Activated naive CD4-positive, alpha-beta T cell (primary cell): ENCODE data around the gene KCNQ1OT1.
A peak's percentile ranks its signal among the peaks of the same experiment; 100 is the strongest.

Source experiments
- DNase-seq, 4 experiments: peaks; one replicate each; lab custom pipeline; 2025; lab: John Stamatoyannopoulos, UW

KCNQ1OT1 gene

DNA sequence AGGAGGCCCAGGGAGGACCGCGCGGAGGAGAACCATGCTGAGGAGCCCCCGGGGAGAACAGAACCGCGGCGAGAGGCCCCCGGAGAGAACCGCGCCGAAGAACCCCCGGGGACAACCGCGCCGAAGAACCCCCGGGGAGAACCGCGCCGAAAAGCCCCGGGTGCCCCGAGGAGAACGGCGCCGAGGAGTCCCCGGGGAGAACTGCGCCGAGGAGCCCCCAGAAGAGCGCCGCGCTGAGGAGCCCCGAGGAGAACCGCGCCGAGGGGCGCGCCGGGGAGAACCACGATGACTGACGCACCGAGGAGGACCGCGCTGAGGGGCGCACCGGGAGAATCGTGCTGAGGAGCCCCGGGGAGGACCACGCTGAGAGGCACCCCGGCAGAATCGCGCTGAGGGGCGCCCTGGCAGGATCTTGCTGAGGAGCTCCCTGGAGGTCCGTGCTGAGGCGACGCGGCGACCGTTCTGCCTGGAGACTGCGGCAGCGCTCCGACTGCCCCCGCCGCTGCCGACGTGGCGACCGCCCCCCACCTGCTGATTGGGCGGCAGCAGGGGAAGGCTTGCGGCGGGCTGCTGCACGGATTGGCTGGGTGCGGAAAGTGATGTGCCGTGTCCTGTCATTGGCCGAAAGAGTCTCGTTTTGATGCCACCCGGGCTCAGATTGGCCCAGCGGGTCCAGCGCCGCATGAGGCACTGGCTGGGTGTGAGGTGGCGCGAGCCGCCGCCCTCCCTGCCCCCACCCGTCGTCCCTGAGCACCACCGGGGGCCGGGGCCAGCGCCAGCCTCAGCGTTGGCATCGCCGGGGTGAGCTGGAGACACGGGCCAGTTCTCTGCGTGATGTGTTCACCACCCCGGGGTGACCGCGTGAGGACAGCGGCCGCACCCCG, at the start of gene KCNQ1OT1:
TSS of gene KCNQ1OT1 (minus strand) at position 464 of the 884 bp plus-strand sequence.
- DNase-seq: peak; percentile 51 to 77 (median 59)

GRCh38 chr11:2748814-2749554, 49.2 kb upstream of the KCNQ1OT1 start:
- no peak for DNase-seq

- no peak for DNase-seq
Measured at GRCh38 chr11:2748061-2748813, 48.4 kb upstream of the KCNQ1OT1 start.

DNA sequence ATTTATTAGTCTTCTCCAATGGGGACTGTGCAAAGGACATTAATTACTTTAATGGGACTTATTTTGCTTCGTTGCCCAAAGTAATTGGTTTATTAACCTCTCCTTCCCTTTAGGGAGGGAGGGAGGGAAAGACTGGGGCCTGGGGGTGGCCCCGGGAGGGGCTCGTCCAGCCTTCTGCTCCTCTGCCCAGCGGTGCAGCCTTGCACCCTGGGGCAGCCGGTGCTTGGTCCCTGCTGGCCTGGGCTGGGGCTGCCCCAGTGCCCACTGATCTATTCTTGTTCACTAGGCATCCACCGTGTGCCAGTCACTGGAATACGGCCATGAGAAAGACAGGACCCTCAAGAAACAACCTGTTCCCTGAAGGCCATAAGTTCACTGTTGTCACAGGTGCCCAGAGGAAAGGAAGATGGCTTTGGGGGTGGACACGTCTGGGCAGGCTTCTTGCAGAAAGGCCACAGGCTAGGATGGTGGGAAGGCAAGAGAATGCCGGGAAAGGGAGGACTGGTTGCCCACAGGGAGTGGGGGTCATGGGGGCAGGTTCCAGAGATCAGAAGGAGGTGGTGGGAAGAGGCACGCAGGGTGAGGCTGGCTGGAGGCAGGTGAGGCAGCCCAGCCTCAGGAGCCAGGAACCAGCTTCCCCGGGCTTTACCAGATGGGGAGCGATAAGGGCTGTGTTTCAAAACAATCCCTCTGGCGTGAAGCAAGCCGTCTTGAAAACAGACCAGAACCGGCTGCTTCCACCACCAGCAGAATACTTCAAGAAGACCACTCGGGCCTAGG, 47.6 kb upstream of the KCNQ1OT1 start:
- no peak for DNase-seq

DNA sequence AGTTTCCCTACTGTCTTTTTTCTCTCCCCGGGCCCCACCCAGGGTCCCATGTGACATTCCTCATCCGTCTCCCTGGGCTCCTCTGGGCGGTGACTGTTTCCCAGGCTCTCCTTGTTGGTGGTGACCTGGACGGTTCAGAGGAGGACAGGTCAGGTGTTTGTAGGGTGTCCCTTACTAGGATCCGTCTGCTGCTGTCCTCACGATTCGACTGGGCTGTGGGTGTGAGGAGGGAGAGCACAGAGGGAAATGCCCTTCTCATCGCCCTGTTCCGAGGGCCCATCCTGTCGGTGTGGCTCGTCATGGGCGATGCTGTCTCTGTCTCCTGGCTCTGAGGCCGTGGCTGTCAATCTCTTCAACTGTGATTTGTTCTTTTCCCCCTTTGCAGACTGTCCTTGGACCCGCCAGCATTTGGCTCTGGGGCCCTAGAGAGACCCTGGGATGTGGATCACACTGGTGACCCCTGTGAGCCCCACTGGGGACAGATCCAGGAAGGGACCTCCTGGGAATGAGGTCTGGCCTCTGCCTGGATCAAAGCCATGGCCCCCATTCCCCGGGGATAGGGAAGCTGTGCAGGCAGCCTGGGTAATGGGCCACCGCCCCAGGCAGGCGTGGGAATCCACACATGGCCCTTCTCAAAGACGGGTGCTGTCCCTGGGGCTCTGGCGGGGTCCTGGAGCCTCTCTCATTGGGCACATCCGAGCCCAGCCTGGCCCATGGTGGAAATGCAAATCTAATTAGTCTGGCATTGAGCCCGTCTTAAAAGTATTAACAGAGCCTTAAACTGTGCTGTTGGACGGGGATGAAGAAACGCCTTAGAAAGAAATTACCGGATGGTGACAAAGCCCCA, 46.8 kb upstream of the KCNQ1OT1 start:
- DNase-seq: no peak

- no peak for DNase-seq
Measured at GRCh38 chr11:2745511-2745910, 45.7 kb upstream of the KCNQ1OT1 start.

DNA sequence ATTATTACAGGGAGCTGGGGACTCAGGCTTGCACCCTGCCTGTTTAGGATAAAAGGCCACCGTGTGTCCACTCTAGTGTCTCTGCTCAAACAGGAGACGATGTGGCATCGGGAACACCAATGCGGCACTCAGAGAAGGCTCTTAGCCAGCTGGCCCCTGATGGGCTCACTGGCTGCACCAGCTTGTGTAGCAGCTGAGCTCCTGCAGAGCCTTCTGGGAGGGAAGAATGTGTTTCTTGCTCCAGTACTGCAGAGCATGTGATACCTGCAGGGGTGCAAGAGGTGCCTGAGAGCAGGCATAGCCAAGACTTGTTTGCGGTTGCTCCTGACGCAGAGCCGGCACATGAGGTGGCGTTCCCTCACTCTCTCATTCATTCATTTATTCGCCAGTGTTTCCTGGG, 44.4 kb upstream of the KCNQ1OT1 start:
- DNase-seq: no peak

- DNase-seq: no peak
Measured at GRCh38 chr11:2743427-2744110, 43.8 kb upstream of the KCNQ1OT1 start.

GRCh38 chr11:2742611-2743426, 43.0 kb upstream of the KCNQ1OT1 start:
- DNase-seq: no peak

GRCh38 chr11:2742201-2742600, 42.4 kb upstream of the KCNQ1OT1 start:
- no peak for DNase-seq

DNA sequence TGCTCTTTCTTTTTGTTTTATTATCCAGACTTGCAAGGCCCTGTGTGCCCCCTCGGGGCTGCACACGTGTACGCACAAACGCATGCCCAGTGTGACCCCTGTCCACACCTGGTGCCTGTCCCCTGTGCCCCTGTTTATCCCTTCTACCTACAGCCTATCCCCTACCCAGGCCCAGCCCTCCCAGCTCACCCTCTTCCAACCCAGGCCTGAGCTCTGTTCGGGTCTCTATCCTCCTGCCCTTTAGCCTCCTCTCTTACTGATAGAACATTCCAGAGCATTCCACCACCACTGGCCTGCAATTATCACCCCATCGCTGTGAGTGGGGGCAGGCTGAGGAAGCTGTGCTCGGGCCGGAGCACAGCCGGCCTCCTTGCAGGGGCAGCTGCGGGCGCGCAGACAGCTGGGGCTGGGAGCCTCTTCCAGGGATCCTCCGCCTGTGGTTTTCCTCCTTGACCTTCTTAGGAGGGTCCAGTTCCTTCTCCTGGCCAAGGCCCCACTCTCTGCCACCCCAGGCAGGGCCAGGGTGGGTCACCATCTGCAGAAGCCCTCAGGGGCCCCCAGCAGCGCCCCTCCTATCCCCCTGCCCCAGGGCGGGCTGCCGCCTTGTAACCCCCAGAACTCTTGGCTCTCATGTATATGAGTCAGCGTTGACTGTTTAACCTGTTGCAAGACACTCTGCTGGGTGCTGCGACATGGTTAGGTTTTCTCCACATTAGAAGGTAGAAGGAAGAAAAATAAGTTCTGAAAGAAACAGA, 41.8 kb upstream of the KCNQ1OT1 start:
- no peak for DNase-seq

DNA sequence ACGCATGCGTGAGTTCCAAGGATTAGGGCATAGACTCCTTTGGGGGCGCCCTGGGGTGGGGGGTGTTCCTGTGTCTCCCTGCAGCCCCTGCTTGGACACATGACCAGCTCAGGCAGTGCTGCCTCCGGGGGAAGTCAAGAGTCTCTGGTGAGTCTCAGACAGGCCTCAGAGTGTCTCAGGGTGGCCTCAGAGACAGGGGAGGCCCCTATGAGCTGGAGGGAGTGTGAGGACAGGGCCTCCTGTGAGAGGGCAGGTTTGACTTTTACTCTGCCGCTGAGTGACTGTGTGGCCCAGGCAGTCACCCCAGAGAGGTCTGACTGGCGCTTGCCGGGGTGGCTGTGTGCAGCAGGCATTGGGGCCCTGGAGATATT, 41.2 kb upstream of the KCNQ1OT1 start:
- no peak for DNase-seq

DNA sequence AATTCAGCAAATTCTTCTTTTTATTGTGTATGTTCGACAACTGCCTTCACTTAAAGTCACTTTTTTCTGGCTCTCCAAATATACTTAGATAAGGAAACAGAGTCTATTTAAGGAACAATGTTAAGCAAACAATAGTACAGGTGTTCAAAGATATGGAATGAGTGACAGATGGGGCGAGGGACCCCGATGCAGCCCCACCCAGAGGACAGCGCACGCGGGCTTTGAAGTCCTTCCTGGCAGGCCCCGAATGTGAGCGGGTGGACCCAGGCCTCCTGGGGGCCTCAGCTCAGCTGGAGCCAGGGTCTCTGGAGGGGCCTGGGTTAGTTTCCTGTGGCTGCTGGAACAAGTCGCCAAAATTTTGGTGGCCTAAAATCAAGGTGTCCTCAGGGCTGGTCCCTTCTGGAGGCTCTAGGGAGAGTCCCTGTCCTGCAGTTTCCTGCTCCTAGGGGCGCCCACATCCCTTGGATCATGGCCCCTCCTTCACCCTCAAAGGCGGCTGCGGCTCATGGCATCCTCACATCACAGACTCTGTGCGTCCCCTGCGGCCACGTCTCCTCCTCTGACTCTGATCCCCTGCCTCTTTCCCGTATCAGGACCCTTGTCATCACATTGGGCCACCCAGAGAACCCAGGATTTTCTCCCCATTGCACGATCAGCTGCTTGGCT, 40.6 kb upstream of the KCNQ1OT1 start:
- DNase-seq: no peak

DNA sequence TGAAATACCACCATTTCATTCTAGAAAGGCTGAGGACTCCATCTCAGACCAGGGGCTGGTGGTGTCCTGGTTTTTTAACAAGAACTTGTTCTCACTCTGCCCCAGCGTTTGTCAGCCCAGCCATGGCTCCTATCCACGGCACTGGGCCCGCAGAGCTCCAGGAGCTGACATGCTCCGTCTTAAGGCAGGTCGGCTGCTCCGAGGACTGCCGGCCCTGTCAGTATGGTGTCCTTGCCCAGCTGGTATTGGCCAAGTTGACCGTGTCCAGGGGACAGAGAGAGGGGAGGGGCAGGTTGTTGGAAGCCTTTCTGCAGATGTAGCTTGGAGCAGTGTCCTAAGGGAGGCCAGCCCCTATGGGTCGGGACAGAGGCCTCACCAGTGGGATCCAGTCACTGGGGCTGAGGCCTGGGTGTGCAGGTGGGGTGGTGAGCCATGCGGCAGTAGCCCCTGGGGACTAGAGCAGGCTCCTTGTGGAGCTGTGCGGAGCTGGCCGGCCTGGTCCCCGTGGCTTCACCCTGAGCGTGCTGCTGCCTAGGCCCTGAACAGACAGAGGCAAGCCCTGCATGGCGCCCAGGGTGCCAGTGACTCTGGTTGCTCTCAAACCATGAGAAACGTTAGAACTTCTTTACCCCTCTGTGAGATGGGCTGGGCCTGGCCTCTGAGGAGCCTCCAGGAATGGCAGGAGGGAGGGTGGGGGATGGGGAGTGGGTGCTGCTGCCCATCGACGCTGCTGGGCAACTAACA, 39.9 kb upstream of the KCNQ1OT1 start:
- no peak for DNase-seq

GRCh38 chr11:2738551-2739431, 39.0 kb upstream of the KCNQ1OT1 start:
- no peak for DNase-seq

GRCh38 chr11:2737866-2738265, 38.1 kb upstream of the KCNQ1OT1 start:
- no peak for DNase-seq
